Measurements from ENCODE around the gene SMARCB1. TPM values are rescaled to one million over a fixed set of nuclear protein-coding genes. Genes with fewer than 3 reads are reported as not detected.

SMARCB1 gene
- 211 TPM for polyA plus RNA-seq (2013, experiment 1 of 4)
- 183 TPM for polyA plus RNA-seq (2013, experiment 2 of 4)
- 175 TPM for polyA plus RNA-seq (2013, experiment 3 of 4)
- 190 TPM for polyA plus RNA-seq (2013, experiment 4 of 4)

- no peaks in the 10 kb centered on the region for H3K27me3 ChIP-seq (ENCODE audit: control insufficient read depth, insufficient read depth, low read length, poor library complexity, severe bottlenecking)
- peaks cover 12% of the 10 kb centered on the region for H3K4me1 ChIP-seq (ENCODE audit: control insufficient read depth, insufficient read depth, low read length)
- no peaks in the 10 kb centered on the region for H3K9me3 ChIP-seq (ENCODE audit: control insufficient read depth, low read length)
- peak within 1 kb of the TSS; percentile 93 for H3K4me3 ChIP-seq (ENCODE audit: insufficient read depth, low read depth, low read length)
- H3K27ac ChIP-seq (ENCODE audit: insufficient read depth, low read depth, low read length, poor library complexity, severe bottlenecking), result peak within 1 kb of the TSS; percentile 100
- WGBS, 2 experiments, result 0% methylated on average over 97 of the region's 97 CpGs
- H3K36me3 ChIP-seq (ENCODE audit: control insufficient read depth, insufficient read depth, low read length), result peaks cover 3% of the 10 kb centered on the region
Observed at GRCh38 chr22:23786752-23787599, at the start of gene SMARCB1. Gene SMARCB1 (plus strand): TSS chr22:23786966. CDS start chr22:23787170, 204 bp downstream.

- Histone ChIP-seq H3K36me3 (ENCODE audit: control insufficient read depth, insufficient read depth, low read length) (no peaks in the 10 kb centered on the region), H3K27ac (ENCODE audit: insufficient read depth, low read depth, low read length, poor library complexity, severe bottlenecking) (no peak overlapping the region), H3K4me3 (ENCODE audit: insufficient read depth, low read depth, low read length) (no peak overlapping the region), H3K9me3 (ENCODE audit: control insufficient read depth, low read length) (no peaks in the 10 kb centered on the region), H3K4me1 (ENCODE audit: control insufficient read depth, insufficient read depth, low read length) (no peaks in the 10 kb centered on the region), H3K27me3 (ENCODE audit: control insufficient read depth, insufficient read depth, low read length, poor library complexity, severe bottlenecking) (no peaks in the 10 kb centered on the region)
Observed at GRCh38 chr22:23737696-23738095, 49.1 kb upstream of the SMARCB1 start.

GRCh38 chr22:23742505-23743264 is 44.1 kb upstream of the SMARCB1 start:
- Histone ChIP-seq H3K27me3 (ENCODE audit: control insufficient read depth, insufficient read depth, low read length, poor library complexity, severe bottlenecking) (no peaks in the 10 kb centered on the region), H3K9me3 (ENCODE audit: control insufficient read depth, low read length) (no peaks in the 10 kb centered on the region), H3K36me3 (ENCODE audit: control insufficient read depth, insufficient read depth, low read length) (peaks cover 12% of the 10 kb centered on the region), H3K4me1 (ENCODE audit: control insufficient read depth, insufficient read depth, low read length) (no peaks in the 10 kb centered on the region), H3K4me3 (ENCODE audit: insufficient read depth, low read depth, low read length) (no peak overlapping the region), H3K27ac (ENCODE audit: insufficient read depth, low read depth, low read length, poor library complexity, severe bottlenecking) (no peak overlapping the region)
- WGBS, 2 experiments, result 93% methylated on average over 7 of the region's 7 CpGs

GRCh38 chr22:23743303-23743705 is 43.5 kb upstream of the SMARCB1 start:
- WGBS, 2 experiments, result 66 to 75% methylated on average over 2 of the region's 2 CpGs
- H3K4me3 ChIP-seq (ENCODE audit: insufficient read depth, low read depth, low read length), result no peak overlapping the region
- no peaks in the 10 kb centered on the region for H3K9me3 ChIP-seq (ENCODE audit: control insufficient read depth, low read length)
- no peaks in the 10 kb centered on the region for H3K27me3 ChIP-seq (ENCODE audit: control insufficient read depth, insufficient read depth, low read length, poor library complexity, severe bottlenecking)
- H3K27ac ChIP-seq (ENCODE audit: insufficient read depth, low read depth, low read length, poor library complexity, severe bottlenecking), result no peak overlapping the region
- H3K4me1 ChIP-seq (ENCODE audit: control insufficient read depth, insufficient read depth, low read length), result no peaks in the 10 kb centered on the region
- peaks cover 12% of the 10 kb centered on the region for H3K36me3 ChIP-seq (ENCODE audit: control insufficient read depth, insufficient read depth, low read length)

- H3K27me3 ChIP-seq (ENCODE audit: control insufficient read depth, insufficient read depth, low read length, poor library complexity, severe bottlenecking), result no peaks in the 10 kb centered on the region
- H3K27ac ChIP-seq (ENCODE audit: insufficient read depth, low read depth, low read length, poor library complexity, severe bottlenecking), result no peak overlapping the region
- peaks cover 12% of the 10 kb centered on the region for H3K36me3 ChIP-seq (ENCODE audit: control insufficient read depth, insufficient read depth, low read length)
- no peak overlapping the region for H3K4me3 ChIP-seq (ENCODE audit: insufficient read depth, low read depth, low read length)
- no peaks in the 10 kb centered on the region for H3K4me1 ChIP-seq (ENCODE audit: control insufficient read depth, insufficient read depth, low read length)
- no peaks in the 10 kb centered on the region for H3K9me3 ChIP-seq (ENCODE audit: control insufficient read depth, low read length)
- WGBS, 2 experiments, result 95 to 96% methylated on average over 13 of the region's 13 CpGs
Observed at GRCh38 chr22:23744001-23744400, 42.8 kb upstream of the SMARCB1 start.

- Histone ChIP-seq H3K4me1 (ENCODE audit: control insufficient read depth, insufficient read depth, low read length) (no peaks in the 10 kb centered on the region), H3K4me3 (ENCODE audit: insufficient read depth, low read depth, low read length) (no peak overlapping the region), H3K27ac (ENCODE audit: insufficient read depth, low read depth, low read length, poor library complexity, severe bottlenecking) (no peak overlapping the region), H3K36me3 (ENCODE audit: control insufficient read depth, insufficient read depth, low read length) (peaks cover 12% of the 10 kb centered on the region), H3K9me3 (ENCODE audit: control insufficient read depth, low read length) (no peaks in the 10 kb centered on the region), H3K27me3 (ENCODE audit: control insufficient read depth, insufficient read depth, low read length, poor library complexity, severe bottlenecking) (no peaks in the 10 kb centered on the region)
- WGBS, 2 experiments, result 96% methylated on average over 14 of the region's 14 CpGs
Observed at GRCh38 chr22:23744485-23744884, 42.3 kb upstream of the SMARCB1 start.

GRCh38 chr22:23745791-23746190 is 41.0 kb upstream of the SMARCB1 start:
- Histone ChIP-seq H3K27me3 (ENCODE audit: control insufficient read depth, insufficient read depth, low read length, poor library complexity, severe bottlenecking) (no peaks in the 10 kb centered on the region), H3K9me3 (ENCODE audit: control insufficient read depth, low read length) (no peaks in the 10 kb centered on the region), H3K4me1 (ENCODE audit: control insufficient read depth, insufficient read depth, low read length) (peaks cover 6% of the 10 kb centered on the region), H3K27ac (ENCODE audit: insufficient read depth, low read depth, low read length, poor library complexity, severe bottlenecking) (no peak overlapping the region), H3K4me3 (ENCODE audit: insufficient read depth, low read depth, low read length) (no peak overlapping the region), H3K36me3 (ENCODE audit: control insufficient read depth, insufficient read depth, low read length) (peaks cover 12% of the 10 kb centered on the region)
- WGBS, 2 experiments, result 90 to 96% methylated on average over 6 of the region's 6 CpGs

GRCh38 chr22:23749841-23750301 is 36.9 kb upstream of the SMARCB1 start:
- 91% methylated on average over 12 of the region's 12 CpGs for WGBS, 2 experiments
- no peaks in the 10 kb centered on the region for H3K9me3 ChIP-seq (ENCODE audit: control insufficient read depth, low read length)
- H3K27ac ChIP-seq (ENCODE audit: insufficient read depth, low read depth, low read length, poor library complexity, severe bottlenecking), result no peak overlapping the region
- H3K4me1 ChIP-seq (ENCODE audit: control insufficient read depth, insufficient read depth, low read length), result peaks cover 6% of the 10 kb centered on the region
- H3K27me3 ChIP-seq (ENCODE audit: control insufficient read depth, insufficient read depth, low read length, poor library complexity, severe bottlenecking), result no peaks in the 10 kb centered on the region
- peak overlapping the region; percentile 86 for H3K4me3 ChIP-seq (ENCODE audit: insufficient read depth, low read depth, low read length)
- no peaks in the 10 kb centered on the region for H3K36me3 ChIP-seq (ENCODE audit: control insufficient read depth, insufficient read depth, low read length)

- Histone ChIP-seq H3K36me3 (ENCODE audit: control insufficient read depth, insufficient read depth, low read length) (no peaks in the 10 kb centered on the region), H3K4me1 (ENCODE audit: control insufficient read depth, insufficient read depth, low read length) (peaks cover 6% of the 10 kb centered on the region), H3K9me3 (ENCODE audit: control insufficient read depth, low read length) (no peaks in the 10 kb centered on the region), H3K27me3 (ENCODE audit: control insufficient read depth, insufficient read depth, low read length, poor library complexity, severe bottlenecking) (no peaks in the 10 kb centered on the region), H3K27ac (ENCODE audit: insufficient read depth, low read depth, low read length, poor library complexity, severe bottlenecking) (no peak overlapping the region), H3K4me3 (ENCODE audit: insufficient read depth, low read depth, low read length) (peak overlapping the region; percentile 86)
- WGBS, 2 experiments, result 55 to 60% methylated on average over 5 of the region's 5 CpGs
Observed at GRCh38 chr22:23750367-23750713, 36.4 kb upstream of the SMARCB1 start.
